Non-pigmented ciliary epithelial cell (primary cell): ENCODE measurements around the gene SNAP29.
"Not testable (repeated sequence)": the region's sequence is repeated elsewhere in the genome, so short reads cannot be mapped to it uniquely, and the experiment has no call there.

Experiments
- DNase-seq: peaks from one replicate; pipeline ENCODE4 v3.0.0-alpha.2; 2010; ENCODE audit warnings: low read depth

The SNAP29 gene

DNA sequence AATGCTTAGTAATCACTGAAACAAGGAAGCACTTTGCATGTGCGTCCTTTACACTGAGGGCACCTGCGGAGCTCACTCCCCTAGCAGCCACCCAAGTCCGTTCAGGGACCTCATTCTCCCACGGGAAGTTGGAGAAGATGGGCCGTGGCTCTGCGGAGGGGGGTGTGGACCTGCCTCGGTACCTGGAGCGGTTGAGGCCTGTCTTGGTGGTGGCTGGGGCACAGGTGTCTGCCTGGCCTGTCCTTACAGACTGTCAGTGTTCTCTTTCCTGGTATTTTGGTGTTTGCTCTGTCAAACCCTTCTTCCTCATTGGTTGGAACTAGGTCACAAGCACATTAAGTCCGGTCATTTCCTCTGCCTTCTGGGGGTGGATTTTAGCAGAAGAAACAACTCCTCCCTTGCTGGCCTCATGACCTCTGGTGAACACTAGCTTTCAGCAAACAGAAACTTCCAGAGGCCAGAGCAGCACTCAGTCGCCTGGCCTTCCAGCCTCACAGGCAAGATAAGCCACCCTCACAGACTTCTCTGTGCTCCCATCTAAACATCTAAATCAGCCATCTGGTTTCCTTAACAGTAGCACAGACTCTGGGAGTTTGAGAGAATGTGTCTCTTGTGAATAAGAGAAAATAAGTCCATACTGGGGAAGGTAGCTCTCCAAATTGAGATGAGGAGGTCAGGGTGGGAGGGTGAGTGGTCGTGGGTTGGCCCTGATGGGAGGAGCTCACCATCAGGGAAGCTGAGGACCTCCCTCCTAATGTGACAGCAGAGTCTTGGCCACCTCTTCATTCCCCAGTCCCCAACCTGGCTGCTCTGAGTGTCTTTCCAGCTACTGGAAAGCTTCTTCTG is 8.6 kb downstream of the SNAP29 start:
- no peak for DNase-seq

DNA sequence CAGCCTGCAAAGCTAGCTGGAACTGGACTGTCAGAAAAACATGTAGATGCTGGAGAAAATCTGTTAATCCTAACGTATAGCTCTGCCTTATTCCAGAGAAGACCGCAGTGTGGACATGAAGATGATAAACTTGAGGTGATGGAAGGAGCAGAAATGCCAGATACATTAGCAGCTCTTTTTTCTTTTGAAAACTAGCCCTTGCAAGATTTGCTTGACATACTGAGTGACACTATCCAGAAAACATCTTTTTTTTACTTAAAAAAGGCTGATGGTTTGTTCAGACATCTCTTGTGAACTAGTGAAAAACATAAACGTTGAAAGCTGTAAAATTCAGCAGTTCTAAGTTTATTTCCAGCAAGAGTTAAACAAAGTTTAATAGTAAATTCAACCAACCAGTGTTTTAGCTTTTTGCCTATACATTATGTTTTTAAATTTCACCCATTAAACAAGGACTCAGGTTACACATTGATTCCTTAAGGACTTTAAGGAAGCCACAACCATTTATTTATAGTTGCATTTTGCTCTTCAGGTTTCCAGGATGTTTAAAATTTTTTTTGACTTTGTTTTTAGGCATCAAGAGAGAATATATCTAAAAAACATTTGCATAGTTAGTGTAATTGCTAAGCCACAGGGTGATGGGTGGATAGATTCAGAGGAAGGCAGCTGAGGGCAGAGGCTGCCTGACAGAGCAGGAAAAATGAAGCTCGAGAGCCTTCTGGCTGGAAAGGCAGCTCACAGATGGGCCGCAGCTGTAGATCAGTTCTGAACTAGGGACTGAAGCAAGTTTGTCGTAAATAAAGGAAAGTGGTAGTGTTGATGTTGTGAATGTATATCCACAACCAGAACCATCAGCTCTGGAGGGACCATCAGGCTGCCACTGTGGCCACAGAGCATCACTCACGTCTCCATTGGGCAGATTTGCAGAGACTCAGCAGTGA is 9.5 kb downstream of the SNAP29 start:
- no peak for DNase-seq

DNA sequence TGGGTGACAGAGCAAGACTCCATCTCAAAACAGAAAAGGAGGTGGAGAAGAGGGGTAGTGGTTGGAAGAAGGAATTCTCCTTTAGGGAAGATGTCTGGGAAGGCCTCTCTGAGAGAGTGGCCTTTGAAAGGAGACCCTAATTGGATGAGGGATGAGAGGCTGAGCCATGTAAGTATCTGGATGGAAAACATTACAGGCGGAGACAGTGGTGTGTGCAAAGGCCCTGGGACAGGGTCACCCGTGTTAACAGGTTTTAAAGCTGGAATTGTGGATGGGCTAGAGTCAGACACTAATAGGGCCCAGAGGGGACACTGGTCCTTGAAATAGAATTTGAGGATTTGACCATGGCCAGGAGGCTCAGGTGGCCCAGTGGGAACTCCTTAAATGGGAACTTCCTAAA is 10.4 kb downstream of the SNAP29 start:
- no peak for DNase-seq

DNA sequence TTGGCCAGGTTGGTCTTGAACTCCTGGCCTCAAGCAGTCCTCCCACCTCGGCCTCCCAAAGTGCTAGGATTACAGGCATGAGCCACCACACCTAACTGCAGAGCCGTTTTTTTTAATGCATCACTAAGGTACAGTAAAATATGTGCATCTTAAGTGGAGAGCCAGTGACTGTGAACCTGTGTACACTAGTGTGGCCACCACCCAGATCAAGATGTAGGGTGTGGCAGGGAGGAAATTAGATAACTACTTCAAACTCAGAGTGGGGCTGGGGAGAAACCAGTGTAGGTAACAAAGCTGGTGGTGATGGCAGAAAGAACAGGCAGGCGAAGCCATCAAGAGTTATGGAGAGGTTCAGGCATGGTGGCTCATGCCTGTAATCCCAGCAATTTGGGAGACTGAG is 14.4 kb downstream of the SNAP29 start:
- no peak for DNase-seq

GRCh38 chr22:20875296-20875695 is 16.5 kb downstream of the SNAP29 start:
- no peak for DNase-seq

DNA sequence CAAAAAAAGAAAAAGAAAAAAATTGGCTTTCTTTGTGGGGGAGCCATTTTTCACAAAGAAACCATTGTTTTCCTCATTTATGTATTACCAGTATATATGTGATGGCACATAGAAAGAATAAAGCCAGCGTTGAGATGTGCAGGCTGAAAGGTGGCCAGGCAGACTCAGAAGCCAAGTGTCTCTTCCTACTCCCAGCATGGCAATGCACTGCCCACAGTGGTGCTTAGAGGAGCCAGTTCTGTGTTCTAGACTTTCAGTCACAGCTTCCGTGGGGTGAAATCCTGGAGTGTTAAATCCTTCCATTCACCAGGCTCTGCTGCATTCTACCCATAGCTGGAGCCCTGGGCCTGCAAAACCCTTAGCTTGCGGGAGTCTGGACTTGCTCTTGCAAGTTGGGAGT is 18.9 kb downstream of the SNAP29 start:
- DNase-seq, result no peak

GRCh38 chr22:20881231-20881630 is 22.4 kb downstream of the SNAP29 start:
- DNase-seq, result no peak

DNA sequence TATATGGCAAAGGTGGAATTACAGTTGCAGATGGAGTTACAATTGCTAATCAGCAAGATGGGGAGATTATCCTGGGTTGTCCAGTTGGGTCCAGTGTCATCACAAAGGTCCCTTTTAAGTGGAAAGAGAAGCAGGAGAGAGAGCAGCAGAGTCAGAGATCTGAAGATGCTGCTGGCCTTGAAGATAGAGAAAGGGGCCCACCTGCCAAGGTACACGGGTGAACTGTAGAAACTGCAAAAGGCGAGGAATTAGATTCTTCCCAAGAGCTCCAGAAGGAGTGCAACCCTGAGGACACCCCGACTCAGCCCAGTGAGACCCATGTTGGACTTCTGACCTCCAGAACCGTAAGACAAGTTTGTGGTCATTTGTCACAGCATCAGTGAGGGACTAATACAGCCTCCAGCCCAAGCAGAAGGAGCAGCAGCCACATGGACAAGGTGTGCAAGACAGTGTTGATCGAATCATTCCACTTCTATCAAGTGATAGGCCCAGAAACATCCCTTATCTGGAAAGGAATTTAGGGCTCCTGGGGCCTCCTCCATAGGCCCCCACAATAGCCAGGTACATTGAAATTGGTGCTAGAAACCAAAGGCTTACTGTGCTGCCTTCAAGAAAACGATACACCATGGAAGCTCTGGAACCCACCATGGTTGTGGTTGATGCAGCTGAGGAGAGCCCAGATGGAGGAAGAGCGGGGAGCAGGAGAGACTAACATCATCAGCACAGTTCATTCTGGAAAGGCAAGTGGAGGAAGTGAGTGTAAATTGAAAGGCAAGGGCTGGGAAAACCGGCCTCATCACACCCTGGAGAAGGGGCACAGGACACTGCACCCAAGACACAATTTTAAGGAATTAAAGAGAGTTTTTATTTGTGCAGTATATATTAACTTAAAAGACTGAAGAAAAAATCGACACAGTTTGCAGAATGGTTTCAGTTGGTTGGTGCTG is 23.3 kb downstream of the SNAP29 start:
- no peak for DNase-seq

DNA sequence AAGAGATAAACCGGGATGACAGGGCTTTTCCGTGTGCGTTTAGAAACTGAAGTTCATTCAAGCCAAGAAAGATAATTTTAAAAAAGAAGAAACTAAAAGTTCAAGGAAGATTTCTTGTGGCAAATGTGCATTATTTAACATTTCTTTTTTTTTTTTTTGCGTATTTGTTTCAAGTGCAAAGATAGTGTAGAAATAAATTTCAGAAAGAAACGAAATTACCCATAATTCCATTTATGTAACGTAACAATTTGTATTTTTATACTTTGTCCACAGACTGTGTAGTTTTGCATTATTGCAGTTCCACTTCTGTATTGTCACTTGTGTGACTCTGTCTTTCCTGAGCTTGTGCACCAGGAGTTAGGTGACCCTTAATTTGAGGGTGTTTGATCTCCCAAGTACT is 24.0 kb downstream of the SNAP29 start:
- DNase-seq, result no peak

- DNase-seq, result no peak
These were observed 25.6 kb downstream of the SNAP29 start for GRCh38 chr22:20884454-20884853.

DNA sequence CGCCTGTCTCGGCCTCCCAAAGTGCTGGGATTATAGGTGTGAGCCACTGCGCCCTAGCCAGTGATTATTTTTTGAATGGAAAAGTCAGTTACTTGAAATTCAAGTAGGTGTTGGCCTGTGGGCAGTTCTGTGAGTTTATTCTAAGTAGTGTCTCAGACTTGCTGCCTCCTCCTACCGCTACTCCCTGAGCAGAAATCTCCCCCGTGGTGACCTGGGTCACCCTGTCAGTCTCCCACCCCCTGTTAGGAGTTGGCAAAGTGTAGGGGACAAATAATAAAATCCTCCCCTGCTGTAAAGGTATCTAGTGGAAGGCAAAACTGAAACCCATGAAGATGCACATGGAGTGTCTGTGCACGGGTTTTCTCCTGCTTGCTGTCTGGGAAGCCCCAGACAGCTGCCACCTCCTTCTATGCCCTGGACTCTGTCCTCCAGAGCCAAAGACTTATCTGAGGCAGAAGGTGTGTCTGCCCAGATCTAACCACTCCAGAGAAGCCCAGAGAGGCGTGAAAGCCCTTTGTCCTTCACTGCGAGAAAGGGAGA is 26.3 kb downstream of the SNAP29 start:
- DNase-seq, result no peak

GRCh38 chr22:20885557-20886323 is 26.9 kb downstream of the SNAP29 start:
- peak; percentile 32 for DNase-seq

- DNase-seq, result no peak
These were observed 28.6 kb downstream of the SNAP29 start for GRCh38 chr22:20887375-20887774.

GRCh38 chr22:20889025-20889704 is 30.4 kb downstream of the SNAP29 start:
- DNase-seq, result no peak

GRCh38 chr22:20889904-20890540 is 31.2 kb downstream of the SNAP29 start:
- no peak for DNase-seq

- no peak for DNase-seq
These were observed 32.2 kb downstream of the SNAP29 start for GRCh38 chr22:20890975-20891374.

DNA sequence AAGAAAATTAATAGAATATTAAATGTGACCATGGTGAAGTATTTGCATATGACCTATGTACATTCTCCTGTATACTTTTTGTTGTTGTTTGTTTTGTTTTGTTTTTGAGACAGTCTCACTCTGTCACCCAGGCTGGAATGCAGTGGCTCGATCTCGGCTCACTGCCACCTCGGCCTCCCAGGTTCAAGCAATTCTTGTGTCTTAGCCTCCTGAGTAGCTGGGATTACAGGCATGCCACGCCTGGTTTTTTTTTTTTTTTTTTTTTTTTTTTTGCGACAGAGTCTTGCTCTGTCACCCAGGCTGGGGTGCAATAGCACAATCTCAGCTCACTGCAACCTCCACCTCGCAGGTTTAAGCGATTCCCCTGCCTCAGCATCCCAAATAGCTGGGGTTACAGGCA is 38.9 kb downstream of the SNAP29 start:
- not testable (repeated sequence) for DNase-seq

DNA sequence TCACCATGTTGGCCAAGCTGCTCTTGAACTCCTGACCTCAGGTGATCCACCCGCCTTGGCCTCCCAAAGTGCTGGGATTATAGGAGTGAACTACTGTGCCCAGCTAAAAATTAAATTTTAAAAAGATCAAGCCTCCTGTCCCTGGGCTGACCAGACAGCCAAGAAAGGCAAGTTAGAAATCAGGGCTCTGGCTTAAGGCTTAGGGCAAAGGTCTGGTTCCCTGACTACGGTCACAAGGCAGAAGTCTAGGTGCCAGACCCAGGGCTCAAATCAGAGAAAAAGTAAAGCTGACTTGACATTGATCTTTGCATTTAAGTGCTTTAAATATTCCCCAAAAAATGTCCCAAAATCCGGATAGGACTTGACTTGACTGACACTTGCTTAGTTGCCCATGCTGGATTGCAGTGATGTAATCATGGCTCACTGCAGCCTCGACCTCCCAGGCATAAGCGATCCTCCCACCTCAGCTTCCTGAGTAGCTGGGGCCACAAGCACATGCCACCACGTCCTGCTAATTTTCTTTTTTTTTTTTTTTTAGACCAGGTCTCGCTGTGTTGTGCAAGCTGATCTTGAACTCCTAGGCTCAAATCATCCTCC is 41.1 kb downstream of the SNAP29 start:
- no peak for DNase-seq
